ENCODE results near the gene NFATC1.
"Not testable (repeated sequence)": the region's sequence is repeated elsewhere in the genome, so short reads cannot be mapped to it uniquely, and the experiment has no call there.

GRCh38 chr18:79483393-79483792, 87.7 kb downstream of the NFATC1 start:
- TF ChIP-seq, protein P1, sequence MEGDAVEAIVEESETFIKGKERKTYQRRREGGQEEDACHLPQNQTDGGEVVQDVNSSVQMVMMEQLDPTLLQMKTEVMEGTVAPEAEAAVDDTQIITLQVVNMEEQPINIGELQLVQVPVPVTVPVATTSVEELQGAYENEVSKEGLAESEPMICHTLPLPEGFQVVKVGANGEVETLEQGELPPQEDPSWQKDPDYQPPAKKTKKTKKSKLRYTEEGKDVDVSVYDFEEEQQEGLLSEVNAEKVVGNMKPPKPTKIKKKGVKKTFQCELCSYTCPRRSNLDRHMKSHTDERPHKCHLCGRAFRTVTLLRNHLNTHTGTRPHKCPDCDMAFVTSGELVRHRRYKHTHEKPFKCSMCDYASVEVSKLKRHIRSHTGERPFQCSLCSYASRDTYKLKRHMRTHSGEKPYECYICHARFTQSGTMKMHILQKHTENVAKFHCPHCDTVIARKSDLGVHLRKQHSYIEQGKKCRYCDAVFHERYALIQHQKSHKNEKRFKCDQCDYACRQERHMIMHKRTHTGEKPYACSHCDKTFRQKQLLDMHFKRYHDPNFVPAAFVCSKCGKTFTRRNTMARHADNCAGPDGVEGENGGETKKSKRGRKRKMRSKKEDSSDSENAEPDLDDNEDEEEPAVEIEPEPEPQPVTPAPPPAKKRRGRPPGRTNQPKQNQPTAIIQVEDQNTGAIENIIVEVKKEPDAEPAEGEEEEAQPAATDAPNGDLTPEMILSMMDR (IDR thresholded peaks at IDR 0.05): not testable (repeated sequence)
- TF ChIP-seq POLR2A (IDR thresholded peaks at IDR 0.05): not testable (repeated sequence)
